ENCODE results near the gene CYP2E1.

GRCh38 chr10:133525444-133525843 lies 1.7 kb upstream of the CYP2E1 start:
- no peak for TF ChIP-seq TAF1 (IDR thresholded peaks at IDR 0.05; ENCODE audit: low read depth, low read length)
- TF ChIP-seq POLR2A (IDR thresholded peaks at IDR 0.05; ENCODE audit: low read depth, low read length): no peak
- TF ChIP-seq POLR2AphosphoS5 (IDR thresholded peaks at IDR 0.05; ENCODE audit: low read depth, low read length): no peak
- TF ChIP-seq SPI1 (IDR thresholded peaks at IDR 0.05; ENCODE audit: low read depth, low read length): no peak

All from GM12891 (cell line).